ENCODE data around the gene SORCS2.
"Not testable (repeated sequence)": the region's sequence is repeated elsewhere in the genome, so short reads cannot be mapped to it uniquely, and the experiment has no call there.

The SORCS2 gene

GRCh38 chr4:7433376-7434140, 241.2 kb downstream of the SORCS2 start:
- DNase-seq, result no peak

- peak; percentile 58 for DNase-seq
Measured at GRCh38 chr4:7434141-7434765, 241.9 kb downstream of the SORCS2 start.

DNA sequence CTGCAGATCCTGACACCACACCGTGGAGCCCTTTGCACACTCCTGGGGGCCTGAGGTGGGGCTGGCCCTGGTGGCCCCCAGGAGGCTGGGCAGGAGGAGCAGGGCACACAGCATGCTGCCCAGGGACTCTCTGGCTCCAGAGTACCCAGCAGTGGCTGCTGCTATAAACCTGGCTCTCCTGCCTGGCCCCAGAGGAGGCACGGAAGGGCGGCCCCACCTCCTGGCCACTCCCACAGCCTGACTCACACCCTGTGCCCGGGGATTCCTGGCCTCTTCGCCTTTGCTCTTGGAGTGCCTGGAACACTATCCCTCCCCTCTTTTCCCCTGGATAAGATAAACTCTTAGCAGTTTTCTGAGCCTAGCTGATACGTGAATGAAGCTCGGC, 242.4 kb downstream of the SORCS2 start, which contains the start of gene PSAPL1:
Gene PSAPL1, minus strand, starts transcription at position 165 of the 385 bp plus-strand sequence. Its CDS starts 51 bp downstream, at position 114.
- peak; percentile 80 for DNase-seq

- peak; percentile 24 for DNase-seq
Measured at GRCh38 chr4:7435471-7436061, 243.2 kb downstream of the SORCS2 start.

DNA sequence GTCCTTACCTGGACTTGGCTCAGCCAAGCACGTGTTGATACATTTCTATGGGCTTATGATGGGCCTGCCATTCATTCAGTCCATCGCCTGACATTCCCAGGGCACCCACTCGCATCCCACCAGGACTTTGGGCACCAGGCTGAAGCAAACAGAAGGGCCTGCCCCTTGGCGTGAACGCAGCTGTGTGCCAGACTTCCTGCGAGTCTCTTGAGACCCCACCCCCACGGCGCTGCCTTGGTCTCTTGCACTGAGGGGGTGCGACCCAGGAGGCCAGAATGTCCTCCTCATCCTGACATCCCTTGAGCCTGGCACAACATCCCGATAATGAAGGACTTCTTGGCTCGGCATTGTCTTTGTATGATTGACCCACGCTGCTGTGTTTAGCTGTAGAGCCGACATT, 243.9 kb downstream of the SORCS2 start:
- DNase-seq, result no peak

GRCh38 chr4:7439699-7440098, 247.4 kb downstream of the SORCS2 start:
- DNase-seq, result no peak

DNA sequence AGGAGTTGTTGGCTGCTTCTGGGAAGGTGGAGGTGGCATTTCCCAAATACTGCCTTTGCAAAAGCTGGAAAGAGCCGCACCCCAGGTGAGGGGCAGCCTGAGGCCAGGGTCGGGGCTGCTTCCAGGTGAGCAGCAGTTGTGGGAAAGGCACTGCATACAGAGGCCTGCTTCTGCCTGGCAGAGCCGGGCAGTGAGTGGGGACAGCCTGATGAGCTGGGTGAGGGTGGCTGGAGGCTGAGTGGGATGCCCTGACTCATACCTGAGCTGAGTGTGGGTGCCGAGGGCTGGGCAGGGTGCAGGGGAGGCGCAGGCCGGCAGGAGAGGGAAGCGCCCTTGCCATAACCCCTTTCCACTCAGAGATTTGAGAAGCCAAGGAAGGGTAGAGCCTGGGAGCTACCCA, 248.9 kb downstream of the SORCS2 start:
- no peak for DNase-seq

DNA sequence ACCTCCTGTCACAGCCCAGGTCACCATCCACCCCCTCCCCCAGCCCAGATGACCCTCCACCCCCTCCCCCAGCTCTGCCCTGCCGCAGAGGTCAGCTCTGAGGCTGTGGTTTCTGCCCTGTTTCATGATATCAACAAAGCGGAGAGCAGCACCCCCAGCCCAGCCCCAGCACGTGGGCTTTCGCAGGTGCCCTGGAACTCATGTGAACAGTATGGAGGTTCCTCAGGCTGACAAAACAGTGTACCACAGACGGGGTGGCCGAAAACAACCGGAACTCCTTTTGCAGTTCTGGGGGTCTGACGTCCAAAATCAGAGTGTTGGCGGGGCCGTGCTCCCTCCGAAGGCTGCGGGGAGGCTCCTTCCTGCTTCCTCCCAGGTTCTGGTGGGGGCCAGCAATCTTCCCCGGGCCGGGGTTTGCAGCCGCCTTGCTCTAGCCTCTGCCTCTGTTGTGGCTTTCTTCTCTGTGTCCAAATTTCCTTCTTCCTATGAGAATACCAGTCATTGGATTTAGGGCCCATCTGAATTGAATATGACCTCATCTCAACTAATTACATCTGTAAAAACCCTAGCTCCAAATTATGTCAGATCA, 250.3 kb downstream of the SORCS2 start:
- DNase-seq, result no peak

GRCh38 chr4:7444314-7444713, 252.0 kb downstream of the SORCS2 start:
- DNase-seq, result no peak

DNA sequence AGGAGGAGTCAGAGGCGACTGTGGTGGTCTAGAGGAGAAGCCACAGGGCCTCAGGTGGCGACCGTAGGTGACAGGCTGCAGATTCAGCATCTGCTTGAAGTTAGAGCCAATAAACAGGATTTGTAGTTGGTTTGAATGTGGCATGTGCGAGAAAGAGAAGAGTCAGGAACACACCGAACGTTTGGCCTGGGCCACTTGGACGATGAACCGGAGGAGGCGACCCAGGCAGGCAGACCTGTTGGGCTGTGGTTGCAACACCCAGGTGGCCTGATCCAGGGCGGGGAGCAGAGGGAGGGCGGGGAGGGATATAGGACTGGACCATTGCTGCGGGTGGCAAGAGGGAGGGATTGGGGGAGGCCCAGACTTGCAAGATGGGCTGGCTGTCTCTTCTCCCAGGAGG, 252.4 kb downstream of the SORCS2 start:
- DNase-seq, result no peak

GRCh38 chr4:7447236-7447635, 254.9 kb downstream of the SORCS2 start:
- no peak for DNase-seq

GRCh38 chr4:7448036-7448435, 255.7 kb downstream of the SORCS2 start:
- DNase-seq, result no peak

- DNase-seq, result no peak
Measured at GRCh38 chr4:7450775-7451433, 258.6 kb downstream of the SORCS2 start.

DNA sequence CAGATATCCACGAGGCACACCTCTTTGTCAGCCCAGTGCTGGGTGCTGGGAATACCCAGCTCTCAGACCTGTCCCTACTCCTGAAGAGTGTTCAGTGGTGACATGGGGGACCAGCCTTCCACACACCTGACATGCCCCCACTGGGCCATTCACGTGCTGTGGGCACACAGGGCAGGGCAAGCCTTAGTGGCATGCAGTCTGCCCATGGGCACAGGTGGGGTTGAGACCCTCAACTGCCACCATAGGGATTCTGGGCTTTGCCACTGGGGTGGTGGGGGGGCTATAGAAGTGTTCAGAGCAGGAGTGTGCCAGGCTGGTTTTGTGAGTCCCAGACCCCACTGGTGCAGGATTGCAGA, 259.1 kb downstream of the SORCS2 start:
- no peak for DNase-seq

- DNase-seq, result no peak
Measured at GRCh38 chr4:7451800-7452199, 259.5 kb downstream of the SORCS2 start.

GRCh38 chr4:7452802-7453201, 260.5 kb downstream of the SORCS2 start:
- DNase-seq, result not testable (repeated sequence)

DNA sequence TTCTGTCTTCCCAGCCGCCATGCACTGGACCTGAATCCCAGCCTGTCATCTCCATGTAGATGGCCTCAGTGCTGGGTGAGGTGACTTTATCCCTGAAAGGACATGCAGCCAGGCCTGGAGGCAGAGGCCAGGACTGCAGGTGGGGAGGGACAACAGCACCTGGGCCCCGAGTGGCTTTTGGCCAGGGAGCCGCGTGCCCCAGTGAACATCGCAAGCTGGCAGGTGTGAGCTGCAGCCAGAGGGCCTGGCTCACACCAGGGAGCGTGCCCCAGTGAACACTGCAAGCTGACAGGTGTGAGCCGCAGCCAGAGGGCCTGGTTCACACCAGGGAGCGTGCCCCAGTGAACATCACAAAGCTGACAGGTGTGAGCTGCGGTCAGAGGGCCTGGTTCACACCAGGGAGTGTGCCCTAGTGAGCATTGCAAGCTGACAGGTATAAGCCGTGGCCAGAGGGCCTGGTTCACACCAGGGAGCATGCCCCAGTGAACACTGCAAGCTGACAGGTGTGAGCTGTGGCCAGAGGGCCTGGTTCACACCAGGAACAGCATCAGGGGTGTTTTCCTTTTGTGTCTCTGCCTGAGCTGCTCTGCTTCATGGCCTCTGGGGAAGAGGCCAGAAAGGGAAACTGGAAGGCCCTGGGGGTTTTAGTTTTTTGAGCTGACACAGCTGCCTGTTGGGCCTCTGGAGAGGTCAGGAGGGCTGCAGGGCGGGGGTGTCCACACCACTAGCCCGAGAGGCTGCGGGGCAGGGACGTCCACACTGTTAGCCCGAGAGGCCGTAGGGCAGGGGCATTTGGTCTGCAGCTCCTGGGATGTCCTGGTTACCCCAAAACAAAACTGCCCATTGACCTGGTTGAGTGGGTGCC, 265.1 kb downstream of the SORCS2 start:
- DNase-seq, result peak; percentile 31

- no peak for DNase-seq
Measured at GRCh38 chr4:7458066-7458425, 265.7 kb downstream of the SORCS2 start.

DNA sequence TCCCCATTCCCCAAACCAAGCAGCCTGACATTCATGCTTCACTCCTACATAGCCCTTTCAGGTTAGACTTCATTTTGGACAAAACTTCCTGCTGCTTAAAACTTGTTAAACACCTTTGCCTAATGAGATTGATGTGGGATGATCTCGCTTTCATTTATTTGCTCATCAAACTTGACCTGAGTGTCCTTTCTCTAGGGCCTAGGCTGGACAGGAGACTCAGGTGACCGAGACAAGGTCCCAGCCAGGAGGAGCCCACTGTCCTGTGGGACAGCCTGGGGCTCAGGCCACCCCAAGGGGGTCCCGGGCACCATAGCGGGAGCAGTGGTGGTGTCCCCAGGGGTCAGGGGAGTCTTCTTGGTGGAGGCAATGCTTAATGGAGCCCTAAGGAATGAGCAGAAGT, 266.1 kb downstream of the SORCS2 start:
- DNase-seq, result no peak

- DNase-seq, result no peak
Measured at GRCh38 chr4:7459471-7459870, 267.1 kb downstream of the SORCS2 start.

- DNase-seq, result no peak
Measured at GRCh38 chr4:7460566-7460965, 268.2 kb downstream of the SORCS2 start.

GRCh38 chr4:7461230-7461629, 268.9 kb downstream of the SORCS2 start:
- DNase-seq, result no peak

All from DMS53 (cell line).